ENCODE data around the gene BSX. TPM values are rescaled to one million over a fixed set of nuclear protein-coding genes. Genes with fewer than 3 reads are reported as not detected.

BSX gene
- total RNA-seq, 4 donors from 2014 or later = not detected

GRCh38 chr11:122984186-122985011 lies 2.8 kb upstream of the BSX start:
- no peak for DNase-seq (ENCODE audit: extremely low spot score)
- Histone ChIP-seq H3K9me3 (no peaks in the 10 kb centered on the region), H3K4me3 (peak overlapping the region; percentile 54 to 73 (median 62)), H3K27ac (replicated peaks in 1 of 4) (no peak overlapping the region), H3K4me1 (peaks cover 15 to 33% (median 24%) of the 10 kb centered on the region in 4 donors), H3K36me3 (no peaks in the 10 kb centered on the region), H3K27me3 (peaks cover 4 to 84% (median 64%) of the 10 kb centered on the region in 4 donors)
- TF ChIP-seq CTCF (IDR thresholded peaks at IDR 0.05) (no peak), EP300 (IDR thresholded peaks at IDR 0.05) (no peak), POLR2AphosphoS5 (IDR thresholded peaks at IDR 0.05) (no peak), POLR2A (IDR thresholded peaks at IDR 0.05; ENCODE audit: low read depth) (no peak)
- intact Hi-C loops (cut with DNase I) = no loop called here
- WGBS = 2% methylated on average over 33 of the region's 59 CpGs

- WGBS = 14% methylated on average over 25 of the region's 26 CpGs
- peak overlapping the region; percentile 54 to 73 (median 62) for H3K4me3 ChIP-seq
- H3K9me3 ChIP-seq = no peaks in the 10 kb centered on the region
- peaks cover 10 to 91% (median 71%) of the 10 kb centered on the region in 4 donors for H3K27me3 ChIP-seq
- no peak for TF ChIP-seq POLR2A (IDR thresholded peaks at IDR 0.05; ENCODE audit: low read depth)
- TF ChIP-seq POLR2AphosphoS5 (IDR thresholded peaks at IDR 0.05) = no peak
- TF ChIP-seq CTCF (IDR thresholded peaks at IDR 0.05) = no peak
- no peak for TF ChIP-seq EP300 (IDR thresholded peaks at IDR 0.05)
- H3K4me1 ChIP-seq = peaks cover 15 to 39% (median 28%) of the 10 kb centered on the region in 4 donors
- DNase-seq (ENCODE audit: extremely low spot score) = no peak
- no peak overlapping the region for H3K27ac ChIP-seq (replicated peaks in 1 of 4)
- intact Hi-C loops (cut with DNase I) = no loop called here
- H3K36me3 ChIP-seq = no peaks in the 10 kb centered on the region
These were observed 2.0 kb upstream of the BSX start for GRCh38 chr11:122983438-122984185.

- peaks cover 19 to 100% (median 89%) of the 10 kb centered on the region in 4 donors for H3K27me3 ChIP-seq
- DNase-seq (ENCODE audit: extremely low spot score) = no peak
- no peak for TF ChIP-seq POLR2A (IDR thresholded peaks at IDR 0.05; ENCODE audit: low read depth)
- TF ChIP-seq EP300 (IDR thresholded peaks at IDR 0.05) = no peak
- TF ChIP-seq POLR2AphosphoS5 (IDR thresholded peaks at IDR 0.05) = no peak
- TF ChIP-seq CTCF (IDR thresholded peaks at IDR 0.05) = no peak
- peaks cover 25 to 63% (median 44%) of the 10 kb centered on the region in 4 donors for H3K4me1 ChIP-seq
- intact Hi-C loops (cut with DNase I) = no loop called here
- no peak overlapping the region for H3K4me3 ChIP-seq
- WGBS = 7% methylated on average over 27 of the region's 27 CpGs
- no peak overlapping the region for H3K27ac ChIP-seq (replicated peaks in 1 of 4)
- no peaks in the 10 kb centered on the region for H3K36me3 ChIP-seq
- no peaks in the 10 kb centered on the region for H3K9me3 ChIP-seq
These were observed 1.6 kb downstream of the BSX start for GRCh38 chr11:122979815-122980595.

- Histone ChIP-seq H3K27ac (replicated peaks in 1 of 4) (no peak overlapping the region), H3K9me3 (no peaks in the 10 kb centered on the region), H3K36me3 (no peaks in the 10 kb centered on the region), H3K4me1 (peaks cover 18 to 56% (median 37%) of the 10 kb centered on the region in 4 donors), H3K4me3 (no peak overlapping the region), H3K27me3 (peaks cover 19 to 100% (median 85%) of the 10 kb centered on the region in 4 donors)
- no peak for DNase-seq (ENCODE audit: extremely low spot score)
- TF ChIP-seq POLR2A (IDR thresholded peaks at IDR 0.05; ENCODE audit: low read depth) (no peak), POLR2AphosphoS5 (IDR thresholded peaks at IDR 0.05) (no peak), CTCF (IDR thresholded peaks at IDR 0.05) (no peak), EP300 (IDR thresholded peaks at IDR 0.05) (no peak)
- 5% methylated on average over 19 of the region's 44 CpGs for WGBS
- intact Hi-C loops (cut with DNase I) = no loop called here
These were observed 2.4 kb downstream of the BSX start for GRCh38 chr11:122979103-122979814.

Data from esophagus muscularis mucosa (tissue), 4 donors.